Measurements from ENCODE around the gene GORASP1. TPM values are rescaled to one million over a fixed set of nuclear protein-coding genes. Genes with fewer than 3 reads are reported as not detected.
A peak's percentile ranks its signal among the peaks of the same experiment; 100 is the strongest.

The GORASP1 gene
- total and polyA plus RNA-seq, 5 experiments from 2014 or later = 10.2 to 41.2 (median 13.8) TPM

GRCh38 chr3:39139442-39139841 lies 32.0 kb upstream of the GORASP1 start:
- Mint-ChIP-seq H3K27me3 (no peaks in the 10 kb centered on the region), H3K36me3 (peaks cover 0 to 35% (median 12%) of the 10 kb centered on the region in 3 donors), H3K4me1 (peaks cover 14 to 32% (median 24%) of the 10 kb centered on the region in 4 donors), H3K9me3 (no peaks in the 10 kb centered on the region), H3K27ac (peak overlapping the region in 5 of 10 donors; percentile 7 to 90 (median 17)), H3K4me3 (no peak overlapping the region)
- ATAC-seq (no peak), DNase-seq (no peak)
- POLR2A ChIA-PET = no interaction called here

DNA sequence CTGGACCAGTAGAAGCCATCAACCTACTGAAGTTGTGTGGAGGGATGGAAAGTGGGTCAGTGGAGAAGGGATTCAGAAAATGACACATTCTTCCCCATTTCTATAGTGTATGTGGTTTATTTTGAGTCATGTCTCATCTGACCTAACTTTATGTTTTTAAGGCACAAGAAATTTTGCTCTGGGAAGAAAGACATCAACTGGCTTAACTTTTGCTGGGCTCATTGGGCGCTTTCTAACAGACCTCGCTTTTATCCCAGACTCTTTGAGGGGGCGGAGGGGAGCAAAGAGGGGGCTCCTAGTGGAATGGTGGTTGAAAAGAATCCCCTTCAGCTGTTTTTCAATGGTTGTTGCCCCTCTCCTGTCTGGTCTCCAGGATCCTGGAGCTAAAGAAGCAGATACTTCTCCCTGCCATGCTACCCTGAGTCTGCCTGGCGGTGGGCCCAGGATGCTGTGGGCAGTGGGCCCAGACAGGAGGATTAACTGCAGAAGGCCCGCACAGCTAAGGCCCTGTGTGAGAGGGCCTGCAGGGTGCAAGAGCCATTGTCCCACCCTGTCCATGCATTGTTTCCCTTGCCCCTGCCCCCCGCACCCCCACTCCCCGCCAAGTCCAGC lies 31.5 kb upstream of the GORASP1 start:
- H3K9me3 Mint-ChIP-seq = no peaks in the 10 kb centered on the region
- no peaks in the 10 kb centered on the region for H3K27me3 Mint-ChIP-seq
- POLR2A ChIA-PET = no interaction called here
- peaks cover 14 to 30% (median 23%) of the 10 kb centered on the region in 4 donors for H3K4me1 Mint-ChIP-seq
- ATAC-seq (no peak), DNase-seq (no peak)
- H3K36me3 Mint-ChIP-seq = peaks cover 0 to 29% (median 8%) of the 10 kb centered on the region in 3 donors
- no peak overlapping the region for H3K4me3 Mint-ChIP-seq
- peak overlapping the region in 5 of 10 donors; percentile 31 to 90 (median 71) for H3K27ac Mint-ChIP-seq

- Mint-ChIP-seq H3K27me3 (no peaks in the 10 kb centered on the region), H3K9me3 (no peaks in the 10 kb centered on the region), H3K36me3 (peaks cover 0 to 22% (median 8%) of the 10 kb centered on the region in 3 donors), H3K27ac (peak overlapping the region in 7 of 10 donors; percentile 36 to 90 (median 71)), H3K4me1 (peaks cover 13 to 26% (median 22%) of the 10 kb centered on the region in 4 donors), H3K4me3 (peak overlapping the region in 1 of 10 donors; percentile 36)
- ATAC-seq (peak in 1 of 2 donors; percentile 3), DNase-seq (no peak)
- POLR2A ChIA-PET = no interaction called here
Measured at GRCh38 chr3:39137991-39138803, 30.8 kb upstream of the GORASP1 start.

DNA sequence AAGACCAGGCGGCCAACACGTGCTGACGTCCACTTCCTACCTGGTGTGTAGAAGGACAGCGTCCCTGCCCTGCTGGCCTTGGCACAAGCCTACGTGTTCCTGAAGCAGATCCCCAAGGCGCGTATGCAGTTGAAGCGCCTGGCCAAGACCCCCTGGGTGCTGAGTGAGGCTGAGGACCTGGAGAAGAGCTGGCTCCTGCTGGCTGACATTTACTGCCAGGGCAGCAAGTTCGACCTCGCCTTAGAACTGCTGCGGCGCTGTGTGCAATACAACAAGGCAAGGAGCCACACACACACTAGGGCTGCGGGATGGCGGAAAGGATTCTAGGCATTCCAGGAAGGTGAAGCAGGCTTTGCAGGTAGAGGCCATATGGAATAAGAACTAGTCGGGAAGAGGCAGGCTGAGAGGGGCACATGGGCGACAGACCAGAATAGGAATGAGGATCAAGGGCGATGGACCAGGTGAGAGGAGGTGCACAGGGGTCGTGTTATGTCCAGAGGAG lies 30.1 kb upstream of the GORASP1 start:
- no peak overlapping the region for H3K4me3 Mint-ChIP-seq
- POLR2A ChIA-PET = no interaction called here
- H3K36me3 Mint-ChIP-seq = peaks cover 0 to 15% (median 4%) of the 10 kb centered on the region in 3 donors
- ATAC-seq (peak in 1 of 2 donors; percentile 1), DNase-seq (no peak)
- H3K27me3 Mint-ChIP-seq = no peaks in the 10 kb centered on the region
- H3K9me3 Mint-ChIP-seq = no peaks in the 10 kb centered on the region
- peak overlapping the region in 5 of 10 donors; percentile 69 to 90 (median 74) for H3K27ac Mint-ChIP-seq
- H3K4me1 Mint-ChIP-seq = peaks cover 10 to 22% (median 17%) of the 10 kb centered on the region in 4 donors

- peak in 1 of 2 donors; percentile 7 for ATAC-seq
- Mint-ChIP-seq H3K9me3 (no peaks in the 10 kb centered on the region), H3K4me1 (peaks cover 11 to 15% (median 12%) of the 10 kb centered on the region in 4 donors), H3K27me3 (no peaks in the 10 kb centered on the region), H3K36me3 (peaks cover 0 to 11% (median 2%) of the 10 kb centered on the region in 3 donors), H3K4me3 (no peak overlapping the region), H3K27ac (peak overlapping the region in 1 of 10 donors; percentile 62)
- POLR2A ChIA-PET = no interaction called here
- DNase-seq = peak in 1 of 10 donors; percentile 16
Measured at GRCh38 chr3:39136533-39137434, 29.4 kb upstream of the GORASP1 start.

- peaks cover 7 to 9% (median 9%) of the 10 kb centered on the region in 4 donors for H3K4me1 Mint-ChIP-seq
- ATAC-seq = no peak
- no peak for DNase-seq
- peaks cover 0 to 2% (median 0%) of the 10 kb centered on the region in 3 donors for H3K36me3 Mint-ChIP-seq
- no peak overlapping the region for H3K4me3 Mint-ChIP-seq
- no peaks in the 10 kb centered on the region for H3K27me3 Mint-ChIP-seq
- POLR2A ChIA-PET = no interaction called here
- no peaks in the 10 kb centered on the region for H3K9me3 Mint-ChIP-seq
- H3K27ac Mint-ChIP-seq = no peak overlapping the region
Measured at GRCh38 chr3:39135170-39135805, 27.9 kb upstream of the GORASP1 start.

- H3K27ac Mint-ChIP-seq = peak overlapping the region in 1 of 10 donors; percentile 34
Measured at GRCh38 chr3:39134305-39134704, 26.9 kb upstream of the GORASP1 start.

GRCh38 chr3:39133822-39134221 lies 26.4 kb upstream of the GORASP1 start:
- Mint-ChIP-seq H3K36me3 (peaks cover 0 to 2% (median 0%) of the 10 kb centered on the region in 3 donors), H3K27ac (peak overlapping the region in 4 of 10 donors; percentile 12 to 42 (median 26)), H3K27me3 (no peaks in the 10 kb centered on the region), H3K4me3 (no peak overlapping the region), H3K4me1 (peaks cover 7 to 9% (median 9%) of the 10 kb centered on the region in 4 donors), H3K9me3 (no peaks in the 10 kb centered on the region)
- ATAC-seq (no peak), DNase-seq (no peak)
- POLR2A ChIA-PET = interaction anchor here (0.8 kb wide), 1 partner anchor 13 kb away, joined by 3 read pairs; no protein-coding TSS in a partner anchor

More at GRCh38 chr3:39134305-39134704, 26.9 kb upstream of the GORASP1 start:
- ATAC-seq (no peak), DNase-seq (no peak)
- Mint-ChIP-seq H3K27me3 (no peaks in the 10 kb centered on the region), H3K4me1 (peaks cover 6 to 9% (median 9%) of the 10 kb centered on the region in 4 donors), H3K4me3 (no peak overlapping the region), H3K9me3 (no peaks in the 10 kb centered on the region), H3K36me3 (peaks cover 0 to 2% (median 0%) of the 10 kb centered on the region in 3 donors)
- POLR2A ChIA-PET = interaction anchor here (0.8 kb wide), 1 partner anchor 13 kb away, joined by 3 read pairs; no protein-coding TSS in a partner anchor

DNA sequence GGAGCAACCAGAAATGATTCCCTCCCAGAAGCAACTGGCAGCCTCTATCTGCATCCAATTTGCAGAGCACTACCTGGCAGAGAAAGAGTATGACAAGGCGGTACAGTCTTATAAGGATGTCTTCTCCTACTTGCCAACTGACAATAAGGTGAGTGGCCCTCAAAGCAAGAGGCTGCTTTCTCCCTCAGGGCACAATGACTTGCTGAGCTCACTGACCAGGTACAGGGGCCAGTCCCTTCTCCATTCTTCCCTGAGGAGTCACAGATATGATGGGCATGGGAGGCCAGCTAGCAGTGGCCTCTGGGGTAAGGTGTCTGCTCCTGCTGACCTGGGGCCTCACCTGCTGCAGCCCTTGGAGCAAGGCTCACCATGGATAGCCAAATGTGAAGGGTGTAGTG lies 25.7 kb upstream of the GORASP1 start:
- Mint-ChIP-seq H3K27ac (no peak overlapping the region), H3K4me3 (no peak overlapping the region), H3K27me3 (no peaks in the 10 kb centered on the region), H3K4me1 (peaks cover 8 to 15% (median 13%) of the 10 kb centered on the region in 4 donors), H3K9me3 (no peaks in the 10 kb centered on the region), H3K36me3 (peaks cover 0 to 2% (median 0%) of the 10 kb centered on the region in 3 donors)
- POLR2A ChIA-PET = no interaction called here
- no peak for DNase-seq
- no peak for ATAC-seq

GRCh38 chr3:39132096-39133092 lies 25.0 kb upstream of the GORASP1 start:
- Mint-ChIP-seq H3K4me1 (peaks cover 15 to 22% (median 17%) of the 10 kb centered on the region in 4 donors), H3K27me3 (no peaks in the 10 kb centered on the region), H3K9me3 (no peaks in the 10 kb centered on the region), H3K27ac (peak overlapping the region in 2 of 10 donors; percentile 41 to 47), H3K4me3 (peak overlapping the region in 1 of 10 donors; percentile 9), H3K36me3 (no peaks in the 10 kb centered on the region)
- ATAC-seq (no peak), DNase-seq (no peak)
- POLR2A ChIA-PET = interaction anchor here (1.1 kb wide), 1 partner anchor 8 kb away, joined by 3 read pairs; no protein-coding TSS in a partner anchor

All from naive thymus-derived CD8-positive, alpha-beta T cell (primary cell).